Psoas muscle (tissue), 8 donors: Measurements from ENCODE around the gene PPARD. TPM values are rescaled to one million over a fixed set of nuclear protein-coding genes. Genes with fewer than 3 reads are reported as not detected.

Experiments
- ATAC-seq, 4 donors: fragments of 200-7000 bp; cut with Tn5 transposase; one replicate each; pipeline ENCODE4 v1.9.1; 2020; ENCODE audit warnings: moderate library complexity in 3 of 4, mild to moderate bottlenecking in 2 of 4
- DNase-seq, 2 donors: peaks; one replicate each; pipeline ENCODE4 v3.0.0-alpha.2; 2020
- H3K27ac ChIP-seq: fragments of 200-600 bp; one replicate; pipeline ENCODE4 v1.8.0; 2022
- H3K27me3 ChIP-seq, 3 donors: fragments of 200-600 bp in 1 of 3; one replicate each; pipeline versions ENCODE4 v1.6.1 to v1.8.0; 2013 to 2022; ENCODE audit warnings: low read length in 2 of 3, mild to moderate bottlenecking in 2 of 3, moderate library complexity in 1 of 3; ENCODE audit not compliant: insufficient read depth in 3 of 3
- H3K36me3 ChIP-seq, 2 donors: fragments of 200-600 bp in 1 of 2; one replicate each; pipeline versions ENCODE4 v1.6.1 to v1.8.0; 2013 to 2022; ENCODE audit warnings: low read depth in 1 of 2, mild to moderate bottlenecking in 1 of 2, moderate library complexity in 1 of 2; ENCODE audit not compliant: insufficient read depth in 1 of 2
- H3K4me1 ChIP-seq: fragments of 200-600 bp; one replicate; pipeline ENCODE4 v1.8.0; 2022
- H3K4me3 ChIP-seq: fragments of 200-600 bp; one replicate; pipeline ENCODE4 v1.8.0; 2022; ENCODE audit warnings: mild to moderate bottlenecking
- H3K9me3 ChIP-seq: fragments of 200-600 bp; one replicate; pipeline ENCODE4 v1.8.0; 2022
- CTCF ChIP-seq: fragments of 200-600 bp; IDR thresholded peaks from one replicate; pipeline ENCODE4 v1.8.0; 2022; ENCODE audit warnings: antibody characterized with exemption
- WGBS, 3 donors: extraction: QIAGEN DNeasy Blood & Tissue Kit; methylation state at CpG; one replicate each; pipeline versions ENCODE4 v1.1.6 to v1.1.7; 2013; 5-methylcytosine and 5-hydroxymethylcytosine counted together
- intact Hi-C, 2 donors: fragments of 100-400 bp; cut with DNase I; formaldehyde crosslinking; loops; one replicate each; pipeline versions ENCODE4 v1.11.0 to v1.14.2; 2022
- long read RNA-seq, 2 donors: library from polyadenylated mRNA; unstranded; transcript quantifications; one replicate each; pipeline ENCODE4 v2.0.0, GENCODE V29; 2021
- polyA plus RNA-seq, 3 donors: library from polyadenylated mRNA; stranded (reverse); fragments of 200-250 nt; gene quantifications; one replicate each; pipeline ENCODE4 v1.2.3, GENCODE V29; 2013
- total RNA-seq, 4 donors: library from RNA; stranded (reverse); fragmentation: NEBNext Ultra II Directional in 2 of 4; extraction: Animal tissue kit (Norgen Biotek cat#: 25700) in 2 of 4; gene quantifications; one replicate each; pipeline versions ENCODE4 v1.2.1 to v1.2.4, GENCODE V29; 2021 to 2023
- donor health status: healthy with polysubstance abuse.
- donor health status: DM: no; HTN: no; CAD: no; lungs with moderate emphysema.
- donor health status: Bipolar disorder and iron deficiency.
- donor health status: healthy.
- donor health status: DM: yes; HTN: yes; CAD: no.
- donor health status: DM: no; HTN: no; CAD: no.
- donor health status: DM: no; HTN: no; CAD: no.
- donor health status: DM: yes; HTN: yes; CAD: no.

Gene PPARD
- total RNA-seq (10 to 100 TPM; 19.4 to 47.2 (median 38.4) TPM), polyA plus RNA-seq (100 to 1,000 TPM in 1 of 3 donors, 10 to 100 TPM in 2; 13.5 to 187 (median 25.0) TPM)
- long read RNA-seq, donor 1, partial matches to known transcripts, result 7 of 11 reads
- long read RNA-seq, donor 1, other reads (novel, unspliced or antisense), result 4 of 11 reads
- long read RNA-seq, donor 2, partial matches to known transcripts, result 15 of 25 reads
- long read RNA-seq, donor 2, other reads (novel, unspliced or antisense), result 6 of 25 reads

- 0 to 1% (median 1%) methylated on average over 46 to 77 of the region's 77 CpGs for WGBS, 3 donors
Measured at GRCh38 chr6:35342258-35343091, at the start of gene PPARD. PPARD (plus strand) TSS chr6:35342558; CDS start chr6:35411088, 68,530 bp downstream.

DNA sequence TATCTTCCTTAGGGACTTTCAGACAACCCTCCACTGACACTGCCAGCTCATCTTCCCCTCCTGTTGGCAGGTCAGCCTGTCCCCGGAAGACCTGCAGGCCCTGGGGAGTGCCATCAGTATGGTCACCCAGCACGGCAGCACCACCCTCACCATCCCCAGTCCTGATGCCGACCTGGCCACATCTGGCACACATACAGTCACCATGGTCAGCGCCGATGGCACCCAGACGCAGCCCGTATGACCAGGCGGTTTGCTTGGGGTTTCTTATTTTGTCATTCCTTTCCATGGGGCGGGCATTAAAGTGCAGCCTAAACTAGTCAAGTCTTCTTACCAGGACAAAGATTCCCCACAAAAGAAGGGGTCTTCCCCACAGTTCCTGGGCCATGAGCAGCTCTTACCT, 48.7 kb upstream of the PPARD start:
- intact Hi-C loops, result loop anchor here (5.0 to 10.0 kb wide), 2 partner anchors 159 to 261 kb away; partner anchors contain the start of gene FANCE (in 1 of the 2)

More at GRCh38 chr6:35342258-35343091, at the start of gene PPARD:
- H3K4me1 ChIP-seq, result peaks cover 44% of the 10 kb centered on the region
- H3K36me3 ChIP-seq, result peaks cover 14 to 15% of the 10 kb centered on the region in 2 donors
- intact Hi-C loops, result loop anchor here (1.0 to 5.0 kb wide), 6 partner anchors 28 to 125 kb away; partner anchors contain the start of gene RPL10A (in 1 of the 2)
- ATAC-seq, result peak; percentile 94 to 98 (median 96)
- H3K27ac ChIP-seq, result peak within 1 kb of the TSS; percentile 99
- peak within 1 kb of the TSS; percentile 99 for H3K4me3 ChIP-seq
- DNase-seq, result peak; percentile 99
- H3K27me3 ChIP-seq, result no peaks in the 10 kb centered on the region
- TF ChIP-seq CTCF, result peak; percentile 99
- H3K9me3 ChIP-seq, result no peaks in the 10 kb centered on the region

DNA sequence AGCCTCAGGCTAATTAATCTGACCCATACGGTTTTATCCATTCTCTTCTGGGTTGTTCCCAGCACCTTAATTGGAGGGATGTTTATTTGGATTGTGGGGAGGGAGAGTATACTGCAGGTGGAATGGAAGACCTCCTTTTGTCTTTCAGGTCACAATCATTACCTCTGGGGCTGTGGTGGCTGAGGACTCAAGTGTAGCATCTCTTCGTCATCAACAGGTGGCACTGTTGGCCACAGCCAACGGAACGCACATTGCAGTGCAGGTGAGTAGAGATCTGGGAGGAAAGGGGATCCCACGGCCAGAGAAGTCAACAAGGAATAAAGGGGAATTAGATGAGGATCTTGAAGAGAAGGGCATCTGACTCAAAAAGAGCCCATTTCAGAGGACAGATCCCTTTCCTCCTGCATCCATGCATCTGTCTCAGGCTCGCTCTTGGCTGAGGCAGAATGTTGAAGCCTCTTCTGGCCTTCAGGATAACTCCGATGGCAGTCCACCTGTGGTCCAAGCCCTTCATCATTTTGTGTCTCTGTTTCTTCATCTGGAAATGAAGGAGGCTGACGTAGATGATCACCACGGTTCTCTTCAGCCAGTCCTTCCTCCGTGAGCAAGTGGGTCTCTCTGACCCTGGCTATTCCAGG, 47.9 kb upstream of the PPARD start:
- Histone ChIP-seq H3K36me3 (peaks cover 2 to 62% of the 10 kb centered on the region in 2 donors), H3K27me3 (no peaks in the 10 kb centered on the region), H3K9me3 (no peaks in the 10 kb centered on the region), H3K4me1 (peaks cover 9% of the 10 kb centered on the region), H3K27ac (peak overlapping the region; percentile 3), H3K4me3 (no peak overlapping the region)
- WGBS, 3 donors, result 59 to 62% (median 59%) methylated on average over 10 of the region's 10 CpGs
- peak; percentile 24 to 70 for DNase-seq
- peak; percentile 67 for TF ChIP-seq CTCF
- intact Hi-C loops, result loop anchor here (5.0 to 10.0 kb wide), 2 partner anchors 158 to 260 kb away; partner anchors contain the start of gene FANCE (in 1 of the 2)
- peak; percentile 59 to 83 (median 72) for ATAC-seq

More for the DNA sequence above, 48.7 kb upstream of the PPARD start:
- no peak for TF ChIP-seq CTCF
- Histone ChIP-seq H3K4me3 (no peak overlapping the region), H3K4me1 (peaks cover 9% of the 10 kb centered on the region), H3K9me3 (no peaks in the 10 kb centered on the region), H3K36me3 (peaks cover 2 to 70% of the 10 kb centered on the region in 2 donors), H3K27me3 (no peaks in the 10 kb centered on the region), H3K27ac (no peak overlapping the region)
- DNase-seq (no peak), ATAC-seq (no peak)
- WGBS, 3 donors, result 80 to 90% (median 89%) methylated on average over 9 of the region's 9 CpGs

GRCh38 chr6:35295036-35295435, 47.3 kb upstream of the PPARD start:
- H3K9me3 ChIP-seq, result no peaks in the 10 kb centered on the region
- no peak overlapping the region for H3K4me3 ChIP-seq
- peak overlapping the region; percentile 18 for H3K27ac ChIP-seq
- peaks cover 2 to 56% of the 10 kb centered on the region in 2 donors for H3K36me3 ChIP-seq
- no peak for TF ChIP-seq CTCF
- ATAC-seq, result no peak
- intact Hi-C loops, result loop anchor here in 1 of 2 donors (10.0 kb wide), 1 partner anchor 260 kb away; no protein-coding TSS in a partner anchor
- no peaks in the 10 kb centered on the region for H3K27me3 ChIP-seq
- 94 to 100% (median 96%) methylated on average over 2 of the region's 2 CpGs for WGBS, 3 donors
- DNase-seq, result no peak
- peaks cover 9% of the 10 kb centered on the region for H3K4me1 ChIP-seq
